H1 (cell line): ENCODE results near the gene TCIRG1.

Experiments
- CBX5 ChIP-seq: fragments of 300-800, 300-1000 bp; sonication (generic); IDR thresholded peaks from 2 replicates; pipeline ENCODE4 v1.7.1; 2016; ENCODE audit warnings: antibody characterized with exemption, low read length, low read depth
- CEBPB ChIP-seq: IDR thresholded peaks from 2 replicates; pipeline ENCODE4 v1.6.1; 2012; ENCODE audit warnings: low read depth, low read length
- CTCF ChIP-seq, 3 experiments: IDR thresholded peaks; 1 replicate in 2 of 3; 2 replicates in 1 of 3; pipeline versions ENCODE4 v1.5.1 to v1.6.1; 2011; ENCODE audit warnings: low read length in 3 of 3, mild to moderate bottlenecking in 3 of 3, inconsistent platforms in 2 of 3, low read depth in 1 of 3, moderate library complexity in 1 of 3; ENCODE audit not compliant: insufficient read depth in 1 of 3; ENCODE audit errors: control extremely low read depth in 1 of 3
- EGR1 ChIP-seq: IDR thresholded peaks from 2 replicates; pipeline ENCODE4 v1.6.1; 2011; ENCODE audit warnings: low read depth, low read length, borderline replicate concordance
- EZH2 ChIP-seq: fragments of 200-600 bp; sonication (generic); IDR thresholded peaks from 2 replicates; pipeline ENCODE4 v1.7.1; 2012; ENCODE audit warnings: low read depth, mild to moderate bottlenecking, moderate library complexity, low read length, inconsistent platforms; ENCODE audit not compliant: severe bottlenecking
- MAFK ChIP-seq: IDR thresholded peaks from 2 replicates; pipeline ENCODE4 v1.6.1; 2012; ENCODE audit warnings: low read depth, mild to moderate bottlenecking, improper control_type of control experiment, low read length
- POU5F1 ChIP-seq: IDR thresholded peaks from 2 replicates; pipeline ENCODE4 v1.6.1; 2011; ENCODE audit warnings: low read depth, mild to moderate bottlenecking, low read length, moderate library complexity
- TAF1 ChIP-seq: IDR thresholded peaks from 2 replicates; pipeline ENCODE4 v1.6.1; 2011; ENCODE audit warnings: mild to moderate bottlenecking, low read depth, low read length

DNA sequence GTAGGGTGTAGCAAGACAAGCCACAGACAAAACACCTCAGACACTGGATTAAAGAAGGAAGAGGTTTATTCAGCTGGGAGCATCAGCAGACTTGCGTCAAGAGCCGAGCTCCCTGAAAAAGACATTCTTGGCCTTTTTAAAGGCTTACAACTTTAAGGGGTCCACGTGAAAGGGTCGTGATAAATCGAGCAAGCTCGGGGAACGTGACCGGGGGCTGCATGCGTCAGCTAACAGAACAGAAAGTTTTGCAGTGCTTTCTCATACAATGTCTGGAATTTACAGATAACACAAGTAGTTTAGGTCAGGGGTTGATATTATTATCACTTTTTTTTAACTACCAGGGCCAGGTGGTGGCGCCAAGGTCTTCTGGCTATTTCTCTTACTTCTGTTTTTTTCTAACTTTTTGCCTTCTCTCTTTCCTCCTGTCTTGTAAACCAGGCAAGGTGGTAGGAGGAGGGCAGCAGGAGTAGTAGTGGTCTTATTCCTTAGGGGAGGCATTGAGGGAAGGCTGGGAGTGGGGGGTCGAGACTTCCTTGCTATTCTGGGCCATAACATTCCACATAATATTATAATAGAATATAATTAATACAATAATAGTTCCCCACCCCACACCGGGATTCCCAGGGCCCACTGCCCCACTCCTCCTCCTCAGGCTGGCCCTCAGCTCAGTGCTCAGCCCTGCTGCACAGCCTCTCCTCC is 29.3 kb upstream of the TCIRG1 start:
- no peak for TF ChIP-seq TAF1
- no peak for TF ChIP-seq MAFK
- peak in 1 of 3 experiments; percentile 11; a peak in 1 of 4 replicates for TF ChIP-seq CTCF (IDR thresholded peaks at IDR 0.05; ENCODE audit: control extremely low read depth in 1 of 3, insufficient read depth in 1 of 3, low read depth in 1 of 3, low read length in 3 of 3)
- TF ChIP-seq EGR1: no peak
- TF ChIP-seq CBX5: no peak
- TF ChIP-seq CEBPB: no peak
- TF ChIP-seq EZH2: no peak
- TF ChIP-seq POU5F1: no peak
